ENCODE results near the gene ERBB4. TPM values are rescaled to one million over a fixed set of nuclear protein-coding genes. Genes with fewer than 3 reads are reported as not detected.
A peak's percentile ranks its signal among the peaks of the same experiment; 100 is the strongest.

The ERBB4 gene
- total and polyA plus RNA-seq, 7 experiments from 2014 or later = not detected

- POLR2A ChIA-PET = no interaction called here
Measured at GRCh38 chr2:211823886-211824479, 714.6 kb downstream of the ERBB4 start.

DNA sequence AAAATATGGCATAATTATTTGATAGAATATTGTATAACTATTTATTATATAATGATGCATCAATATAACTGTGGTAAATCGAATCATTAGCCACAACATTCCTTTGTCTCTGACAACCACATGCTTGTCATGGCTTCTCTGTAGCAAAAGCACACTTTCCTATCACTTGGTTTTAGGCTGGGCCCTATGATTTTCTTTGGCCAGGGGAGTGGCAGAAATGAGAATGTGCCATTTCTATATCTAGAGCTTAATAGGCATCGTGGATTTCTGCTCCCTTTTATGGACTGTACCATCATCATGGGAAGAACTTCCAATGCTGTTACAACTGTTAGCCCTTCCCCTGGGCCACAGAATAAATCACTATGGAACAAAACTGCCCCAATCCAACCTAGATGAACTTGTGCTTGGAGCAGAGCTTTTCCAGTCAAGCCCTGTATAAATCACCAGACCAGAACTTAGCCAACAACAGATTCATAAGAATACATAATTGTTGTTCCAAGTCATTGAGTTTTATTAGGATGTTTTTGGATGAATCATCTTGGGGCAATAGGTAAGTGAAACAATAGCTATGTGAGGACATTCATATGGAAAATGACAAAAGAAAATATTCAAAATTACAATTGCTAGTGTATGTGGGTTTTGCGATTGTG lies 715.8 kb downstream of the ERBB4 start:
- DNase-seq = no peak
- Histone ChIP-seq H3K9me3 (ENCODE audit: control insufficient read depth in 2 of 3, low read length in 3 of 3) (no peaks in the 10 kb centered on the region), H3K27ac (ENCODE audit: low read depth, low read length) (no peak overlapping the region), H3K36me3 (ENCODE audit: control insufficient read depth in 2 of 3, insufficient read depth in 3 of 3, low read length in 3 of 3) (no peaks in the 10 kb centered on the region), H3K4me1 (ENCODE audit: control insufficient read depth in 2 of 2, insufficient read depth in 2 of 2, low read length in 2 of 2) (no peaks in the 10 kb centered on the region), H3K27me3 (ENCODE audit: control insufficient read depth in 2 of 2, insufficient read depth in 2 of 2, low read length in 2 of 2) (no peaks in the 10 kb centered on the region), H3K4me3 (ENCODE audit: low read length) (no peak overlapping the region)
- Mint-ChIP-seq H3K36me3 (no peaks in the 10 kb centered on the region), H3K9me3 (peaks cover 0 to 17% (median 2%) of the 10 kb centered on the region in 11 donors), H3K4me3 (no peak overlapping the region), H3K27me3 (no peaks in the 10 kb centered on the region), H3K4me1 (no peaks in the 10 kb centered on the region), H3K27ac (no peak overlapping the region)
- ChIA-PET CTCF (no interaction called here), POLR2A (no interaction called here)
- no peak for ATAC-seq
- intact Hi-C loops (cut with micrococcal nuclease) = no loop called here

More at GRCh38 chr2:211823886-211824479, 714.6 kb downstream of the ERBB4 start:
- Histone ChIP-seq H3K27me3 (ENCODE audit: control insufficient read depth in 2 of 2, insufficient read depth in 2 of 2, low read length in 2 of 2) (no peaks in the 10 kb centered on the region), H3K9me3 (ENCODE audit: control insufficient read depth in 2 of 3, low read length in 3 of 3) (no peaks in the 10 kb centered on the region), H3K4me1 (ENCODE audit: control insufficient read depth in 2 of 2, insufficient read depth in 2 of 2, low read length in 2 of 2) (no peaks in the 10 kb centered on the region), H3K4me3 (ENCODE audit: low read length) (no peak overlapping the region), H3K36me3 (ENCODE audit: control insufficient read depth in 2 of 3, insufficient read depth in 3 of 3, low read length in 3 of 3) (no peaks in the 10 kb centered on the region), H3K27ac (ENCODE audit: low read depth, low read length) (no peak overlapping the region)
- Mint-ChIP-seq H3K4me3 (no peak overlapping the region), H3K9me3 (peaks cover 0 to 22% (median 2%) of the 10 kb centered on the region in 11 donors), H3K27me3 (no peaks in the 10 kb centered on the region), H3K36me3 (no peaks in the 10 kb centered on the region), H3K4me1 (no peaks in the 10 kb centered on the region), H3K27ac (no peak overlapping the region)
- intact Hi-C loops (cut with micrococcal nuclease) = no loop called here
- ATAC-seq (no peak), DNase-seq (no peak)
- CTCF ChIA-PET = interaction anchor here (0.7 kb wide), 1 partner anchor 12 kb away, joined by 3 read pairs; no protein-coding TSS in a partner anchor

GRCh38 chr2:211816754-211817153 lies 721.8 kb downstream of the ERBB4 start:
- peaks cover 0 to 15% (median 2%) of the 10 kb centered on the region in 11 donors for H3K9me3 Mint-ChIP-seq
- CTCF ChIA-PET = no interaction called here
- no peak for DNase-seq
- H3K4me1 ChIP-seq (ENCODE audit: control insufficient read depth in 2 of 2, insufficient read depth in 2 of 2, low read length in 2 of 2) = no peaks in the 10 kb centered on the region
- H3K27ac Mint-ChIP-seq = no peak overlapping the region
- H3K27me3 ChIP-seq (ENCODE audit: control insufficient read depth in 2 of 2, insufficient read depth in 2 of 2, low read length in 2 of 2) = no peaks in the 10 kb centered on the region
- POLR2A ChIA-PET = no interaction called here
- no peak overlapping the region for H3K4me3 Mint-ChIP-seq
- no peak overlapping the region for H3K4me3 ChIP-seq (ENCODE audit: low read length)
- peaks cover 0 to under 1% (median 0%) of the 10 kb centered on the region in 5 donors for H3K36me3 Mint-ChIP-seq
- no peaks in the 10 kb centered on the region for H3K27me3 Mint-ChIP-seq
- no peaks in the 10 kb centered on the region for H3K36me3 ChIP-seq (ENCODE audit: control insufficient read depth in 2 of 3, insufficient read depth in 3 of 3, low read length in 3 of 3)
- intact Hi-C loops (cut with micrococcal nuclease) = no loop called here
- no peak overlapping the region for H3K27ac ChIP-seq (ENCODE audit: low read depth, low read length)
- no peaks in the 10 kb centered on the region for H3K4me1 Mint-ChIP-seq
- ATAC-seq = no peak
- no peaks in the 10 kb centered on the region for H3K9me3 ChIP-seq (ENCODE audit: control insufficient read depth in 2 of 3, low read length in 3 of 3)

- Histone ChIP-seq H3K9me3 (ENCODE audit: control insufficient read depth in 2 of 3, low read length in 3 of 3) (no peaks in the 10 kb centered on the region), H3K4me3 (ENCODE audit: low read length) (no peak overlapping the region), H3K36me3 (ENCODE audit: control insufficient read depth in 2 of 3, insufficient read depth in 3 of 3, low read length in 3 of 3) (no peaks in the 10 kb centered on the region), H3K27ac (ENCODE audit: low read depth, low read length) (no peak overlapping the region), H3K27me3 (ENCODE audit: control insufficient read depth in 2 of 2, insufficient read depth in 2 of 2, low read length in 2 of 2) (no peaks in the 10 kb centered on the region), H3K4me1 (ENCODE audit: control insufficient read depth in 2 of 2, insufficient read depth in 2 of 2, low read length in 2 of 2) (no peaks in the 10 kb centered on the region)
- H3K27me3 Mint-ChIP-seq = no peaks in the 10 kb centered on the region
- peaks cover 0 to 20% (median 2%) of the 10 kb centered on the region in 11 donors for H3K9me3 Mint-ChIP-seq
- H3K4me3 Mint-ChIP-seq = no peak overlapping the region
- CTCF ChIA-PET = no interaction called here
- ATAC-seq = no peak
- peaks cover 0 to 11% (median 0%) of the 10 kb centered on the region in 5 donors for H3K36me3 Mint-ChIP-seq
- no peak overlapping the region for H3K27ac Mint-ChIP-seq
- POLR2A ChIA-PET = no interaction called here
- DNase-seq = no peak
- intact Hi-C loops (cut with micrococcal nuclease) = no loop called here
- no peaks in the 10 kb centered on the region for H3K4me1 Mint-ChIP-seq
Measured at GRCh38 chr2:211812587-211812986, 726.0 kb downstream of the ERBB4 start.

DNA sequence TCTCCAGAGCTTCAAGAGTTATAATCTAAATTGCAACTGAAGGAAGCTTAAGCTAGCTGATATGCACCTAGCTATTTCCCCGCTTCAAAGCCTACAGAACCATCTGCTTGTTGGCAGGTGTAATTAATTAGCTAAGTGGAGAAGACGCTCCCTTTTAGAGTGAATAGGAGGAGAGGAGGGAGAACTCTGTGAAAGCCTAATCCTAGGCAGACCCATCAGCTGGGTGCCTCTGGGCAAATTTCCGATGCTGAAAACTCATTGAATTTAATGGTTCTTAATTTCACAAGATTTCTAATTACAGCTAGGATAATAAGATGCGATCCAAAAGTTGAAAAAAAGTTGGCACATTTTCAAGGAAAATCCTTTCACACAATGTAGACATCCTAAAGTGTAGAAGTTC lies 735.9 kb downstream of the ERBB4 start:
- no peak for DNase-seq
- ChIA-PET POLR2A (no interaction called here), CTCF (no interaction called here)
- Histone ChIP-seq H3K36me3 (ENCODE audit: control insufficient read depth in 2 of 3, insufficient read depth in 3 of 3, low read length in 3 of 3) (no peaks in the 10 kb centered on the region), H3K27ac (ENCODE audit: low read depth, low read length) (no peak overlapping the region), H3K4me1 (ENCODE audit: control insufficient read depth in 2 of 2, insufficient read depth in 2 of 2, low read length in 2 of 2) (no peaks in the 10 kb centered on the region), H3K4me3 (ENCODE audit: low read length) (no peak overlapping the region), H3K27me3 (ENCODE audit: control insufficient read depth in 2 of 2, insufficient read depth in 2 of 2, low read length in 2 of 2) (no peaks in the 10 kb centered on the region), H3K9me3 (ENCODE audit: control insufficient read depth in 2 of 3, low read length in 3 of 3) (no peaks in the 10 kb centered on the region)
- ATAC-seq = no peak
- Mint-ChIP-seq H3K36me3 (no peaks in the 10 kb centered on the region), H3K4me1 (no peaks in the 10 kb centered on the region), H3K4me3 (no peak overlapping the region), H3K27ac (no peak overlapping the region), H3K27me3 (no peaks in the 10 kb centered on the region), H3K9me3 (peaks cover 0 to 7% (median 0%) of the 10 kb centered on the region in 11 donors)
- intact Hi-C loops (cut with micrococcal nuclease) = no loop called here

DNA sequence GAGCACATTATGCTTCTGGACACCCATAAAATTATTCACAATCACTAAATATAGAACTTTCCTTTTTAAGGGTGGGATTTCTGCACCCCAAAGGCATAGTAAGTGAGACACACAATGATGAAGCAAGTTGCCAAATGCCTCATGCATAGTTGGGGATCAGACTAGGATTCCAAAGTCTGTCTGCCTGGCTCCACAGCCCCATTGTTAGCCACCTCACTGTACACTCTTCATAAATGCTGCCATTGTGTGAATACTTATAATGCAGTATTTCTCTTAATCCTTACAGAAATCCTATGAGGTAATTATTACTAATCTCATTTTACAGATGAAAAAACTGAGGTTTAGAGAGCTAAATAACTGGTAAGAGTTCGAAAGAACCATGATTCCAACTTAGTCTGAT lies 738.6 kb downstream of the ERBB4 start:
- intact Hi-C loops (cut with micrococcal nuclease) = no loop called here
- Histone ChIP-seq H3K4me1 (ENCODE audit: control insufficient read depth in 2 of 2, insufficient read depth in 2 of 2, low read length in 2 of 2) (no peaks in the 10 kb centered on the region), H3K27me3 (ENCODE audit: control insufficient read depth in 2 of 2, insufficient read depth in 2 of 2, low read length in 2 of 2) (no peaks in the 10 kb centered on the region), H3K36me3 (ENCODE audit: control insufficient read depth in 2 of 3, insufficient read depth in 3 of 3, low read length in 3 of 3) (no peaks in the 10 kb centered on the region), H3K9me3 (ENCODE audit: control insufficient read depth in 2 of 3, low read length in 3 of 3) (no peaks in the 10 kb centered on the region), H3K27ac (ENCODE audit: low read depth, low read length) (no peak overlapping the region), H3K4me3 (ENCODE audit: low read length) (no peak overlapping the region)
- ChIA-PET POLR2A (no interaction called here), CTCF (no interaction called here)
- DNase-seq (no peak), ATAC-seq (no peak)
- H3K9me3 Mint-ChIP-seq = peaks cover 0 to 4% (median 0%) of the 10 kb centered on the region in 11 donors
- peak overlapping the region in 1 of 9 donors; percentile 10 for H3K27ac Mint-ChIP-seq
- no peaks in the 10 kb centered on the region for H3K36me3 Mint-ChIP-seq
- H3K27me3 Mint-ChIP-seq = no peaks in the 10 kb centered on the region
- no peak overlapping the region for H3K4me3 Mint-ChIP-seq
- no peaks in the 10 kb centered on the region for H3K4me1 Mint-ChIP-seq

DNA sequence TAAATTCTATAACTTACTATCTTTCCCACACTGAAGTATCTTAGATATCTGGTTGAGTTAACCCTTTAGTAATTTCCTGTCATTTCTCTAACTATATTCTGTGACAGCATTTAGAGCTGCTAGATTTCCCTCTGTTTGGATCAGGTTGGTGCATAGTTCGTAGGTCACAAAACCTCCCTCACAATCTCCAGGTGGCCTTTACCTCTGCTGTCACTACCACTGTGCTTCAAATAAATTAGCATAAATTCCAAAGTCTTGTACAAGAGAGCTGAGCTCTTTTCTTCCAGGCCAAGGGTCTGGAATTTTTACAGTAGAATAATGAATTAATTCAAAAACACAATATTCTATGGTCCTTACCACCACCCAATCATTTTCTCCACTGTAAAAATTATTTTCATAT lies 739.7 kb downstream of the ERBB4 start:
- DNase-seq = no peak
- H3K4me1 Mint-ChIP-seq = no peaks in the 10 kb centered on the region
- ATAC-seq = no peak
- no peak overlapping the region for H3K4me3 ChIP-seq (ENCODE audit: low read length)
- H3K27ac ChIP-seq (ENCODE audit: low read depth, low read length) = no peak overlapping the region
- ChIA-PET CTCF (interaction anchor here (0.6 kb wide), 1 partner anchor 416 kb away, joined by 3 read pairs; no protein-coding TSS in a partner anchor), POLR2A (no interaction called here)
- peaks cover 0 to 4% (median 0%) of the 10 kb centered on the region in 11 donors for H3K9me3 Mint-ChIP-seq
- no peaks in the 10 kb centered on the region for H3K27me3 Mint-ChIP-seq
- no peaks in the 10 kb centered on the region for H3K9me3 ChIP-seq (ENCODE audit: control insufficient read depth in 2 of 3, low read length in 3 of 3)
- H3K36me3 Mint-ChIP-seq = no peaks in the 10 kb centered on the region
- H3K4me1 ChIP-seq (ENCODE audit: control insufficient read depth in 2 of 2, insufficient read depth in 2 of 2, low read length in 2 of 2) = no peaks in the 10 kb centered on the region
- H3K36me3 ChIP-seq (ENCODE audit: control insufficient read depth in 2 of 3, insufficient read depth in 3 of 3, low read length in 3 of 3) = no peaks in the 10 kb centered on the region
- H3K27ac Mint-ChIP-seq = no peak overlapping the region
- no peak overlapping the region for H3K4me3 Mint-ChIP-seq
- H3K27me3 ChIP-seq (ENCODE audit: control insufficient read depth in 2 of 2, insufficient read depth in 2 of 2, low read length in 2 of 2) = no peaks in the 10 kb centered on the region
- intact Hi-C loops (cut with micrococcal nuclease) = no loop called here
